ENCODE results near the gene AGTPBP1.
"Not testable (repeated sequence)": the region's sequence is repeated elsewhere in the genome, so short reads cannot be mapped to it uniquely, and the experiment has no call there.

GRCh38 chr9:85756216-85756615 lies 14.5 kb upstream of the AGTPBP1 start:
- TF ChIP-seq CTCF, POLR2A (IDR thresholded peaks at IDR 0.05): not testable (repeated sequence)
